ENCODE measurements around the gene PPP2R2C.

The PPP2R2C gene

DNA sequence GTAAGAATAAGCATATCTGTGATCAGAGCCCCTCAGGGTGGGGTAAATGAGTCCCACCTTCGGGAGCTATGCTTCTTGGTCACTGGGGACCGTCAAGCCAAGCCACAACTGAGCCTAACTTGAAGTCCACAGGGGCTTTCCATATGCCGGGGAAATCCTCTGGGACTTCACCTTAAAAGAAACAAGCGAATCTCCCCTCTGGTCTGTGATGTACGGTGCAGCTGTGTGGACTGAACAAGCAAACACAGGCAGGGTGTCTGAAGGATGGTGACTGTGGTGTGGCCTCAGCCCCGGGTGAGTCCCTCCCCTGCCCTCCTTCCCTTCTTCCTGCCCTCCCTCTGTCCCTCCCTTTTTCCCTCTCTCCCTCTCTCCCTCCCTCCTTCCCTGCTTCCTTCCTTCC, 29.7 kb upstream of the PPP2R2C start:
- no peak overlapping the region for H3K4me3 ChIP-seq (ENCODE audit: low read depth, low read length)
- TF ChIP-seq, protein P1, sequence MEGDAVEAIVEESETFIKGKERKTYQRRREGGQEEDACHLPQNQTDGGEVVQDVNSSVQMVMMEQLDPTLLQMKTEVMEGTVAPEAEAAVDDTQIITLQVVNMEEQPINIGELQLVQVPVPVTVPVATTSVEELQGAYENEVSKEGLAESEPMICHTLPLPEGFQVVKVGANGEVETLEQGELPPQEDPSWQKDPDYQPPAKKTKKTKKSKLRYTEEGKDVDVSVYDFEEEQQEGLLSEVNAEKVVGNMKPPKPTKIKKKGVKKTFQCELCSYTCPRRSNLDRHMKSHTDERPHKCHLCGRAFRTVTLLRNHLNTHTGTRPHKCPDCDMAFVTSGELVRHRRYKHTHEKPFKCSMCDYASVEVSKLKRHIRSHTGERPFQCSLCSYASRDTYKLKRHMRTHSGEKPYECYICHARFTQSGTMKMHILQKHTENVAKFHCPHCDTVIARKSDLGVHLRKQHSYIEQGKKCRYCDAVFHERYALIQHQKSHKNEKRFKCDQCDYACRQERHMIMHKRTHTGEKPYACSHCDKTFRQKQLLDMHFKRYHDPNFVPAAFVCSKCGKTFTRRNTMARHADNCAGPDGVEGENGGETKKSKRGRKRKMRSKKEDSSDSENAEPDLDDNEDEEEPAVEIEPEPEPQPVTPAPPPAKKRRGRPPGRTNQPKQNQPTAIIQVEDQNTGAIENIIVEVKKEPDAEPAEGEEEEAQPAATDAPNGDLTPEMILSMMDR (IDR thresholded peaks at IDR 0.05; ENCODE audit: control insufficient read depth, extremely low read depth, insufficient read depth) = no peak
- no peak for DNase-seq (ENCODE audit: low read depth)

DNA sequence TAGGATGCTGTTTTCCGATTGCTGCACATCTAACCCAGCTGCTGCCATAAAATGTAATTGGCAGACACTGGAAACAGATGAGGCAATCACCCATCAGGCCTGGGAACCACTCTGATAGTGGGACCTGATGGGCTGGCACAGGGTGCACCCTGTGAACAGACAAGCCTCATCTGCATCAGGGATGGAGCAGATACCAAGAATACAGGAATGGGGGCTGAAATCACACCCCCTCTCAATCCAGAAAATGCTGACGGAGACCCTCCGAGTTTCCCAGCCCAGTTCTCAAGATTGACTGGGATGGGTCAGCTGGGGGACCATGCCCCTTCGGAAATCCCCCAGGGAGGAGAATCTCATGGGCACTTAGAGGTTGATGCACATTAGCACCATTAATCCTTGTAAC, 28.8 kb upstream of the PPP2R2C start:
- DNase-seq (ENCODE audit: low read depth) = no peak
- H3K4me3 ChIP-seq (ENCODE audit: low read depth, low read length) = no peak overlapping the region
- TF ChIP-seq, protein P1 (IDR thresholded peaks at IDR 0.05; ENCODE audit: control insufficient read depth, extremely low read depth, insufficient read depth) = no peak

DNA sequence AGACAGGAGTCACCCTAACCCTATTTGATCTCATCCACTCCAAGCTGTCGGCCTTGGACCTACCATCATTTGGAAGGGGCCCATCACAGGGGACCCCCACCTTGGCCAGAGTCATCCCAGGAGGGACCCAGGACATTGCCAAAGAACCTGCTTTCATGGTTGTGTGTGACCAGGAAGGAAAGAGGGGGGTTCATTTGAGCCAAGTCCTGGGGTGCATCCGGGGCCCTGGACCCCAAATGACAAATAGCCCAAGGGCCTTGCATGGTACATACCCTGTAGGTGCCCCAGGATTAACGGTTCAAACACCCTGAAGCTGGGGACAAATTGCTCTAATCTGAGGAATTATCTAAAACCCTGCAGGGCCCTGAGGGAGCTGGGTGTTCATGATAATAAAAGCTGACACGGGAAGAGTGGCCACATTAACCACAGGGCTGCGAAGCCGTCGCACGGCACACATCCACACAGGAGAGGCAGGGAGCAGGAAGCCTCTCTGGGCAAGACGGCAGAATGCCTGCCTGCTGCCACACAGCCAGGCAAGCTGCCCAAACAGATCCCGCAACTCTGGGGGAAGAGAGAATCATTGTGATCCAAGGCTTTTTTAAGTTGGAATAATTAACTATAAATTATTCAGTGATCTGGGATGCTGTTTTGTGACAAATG, 28.2 kb upstream of the PPP2R2C start:
- DNase-seq (ENCODE audit: low read depth) = no peak
- no peak overlapping the region for H3K4me3 ChIP-seq (ENCODE audit: low read depth, low read length)
- TF ChIP-seq, protein P1 (IDR thresholded peaks at IDR 0.05; ENCODE audit: control insufficient read depth, extremely low read depth, insufficient read depth) = no peak

DNA sequence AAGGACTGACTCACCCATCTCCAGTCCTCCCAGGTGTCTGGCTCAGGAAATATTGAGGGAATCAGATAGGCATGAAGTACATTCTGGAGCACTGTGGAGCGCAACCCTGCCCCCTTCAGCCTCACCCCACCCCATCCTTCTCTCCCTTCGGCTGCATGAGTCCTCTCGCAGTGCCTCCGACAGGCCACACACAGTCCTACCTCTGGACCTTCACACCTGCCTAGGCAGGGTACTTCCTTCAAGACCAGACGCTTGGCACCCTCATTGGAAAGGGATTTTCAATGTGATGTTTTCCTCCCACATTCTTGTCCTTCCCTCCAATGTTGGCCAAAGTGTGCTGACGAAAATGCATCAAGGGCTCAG, 26.8 kb upstream of the PPP2R2C start:
- TF ChIP-seq, protein P1 (IDR thresholded peaks at IDR 0.05; ENCODE audit: control insufficient read depth, extremely low read depth, insufficient read depth) = no peak
- H3K4me3 ChIP-seq (ENCODE audit: low read depth, low read length) = no peak overlapping the region
- no peak for DNase-seq (ENCODE audit: low read depth)

DNA sequence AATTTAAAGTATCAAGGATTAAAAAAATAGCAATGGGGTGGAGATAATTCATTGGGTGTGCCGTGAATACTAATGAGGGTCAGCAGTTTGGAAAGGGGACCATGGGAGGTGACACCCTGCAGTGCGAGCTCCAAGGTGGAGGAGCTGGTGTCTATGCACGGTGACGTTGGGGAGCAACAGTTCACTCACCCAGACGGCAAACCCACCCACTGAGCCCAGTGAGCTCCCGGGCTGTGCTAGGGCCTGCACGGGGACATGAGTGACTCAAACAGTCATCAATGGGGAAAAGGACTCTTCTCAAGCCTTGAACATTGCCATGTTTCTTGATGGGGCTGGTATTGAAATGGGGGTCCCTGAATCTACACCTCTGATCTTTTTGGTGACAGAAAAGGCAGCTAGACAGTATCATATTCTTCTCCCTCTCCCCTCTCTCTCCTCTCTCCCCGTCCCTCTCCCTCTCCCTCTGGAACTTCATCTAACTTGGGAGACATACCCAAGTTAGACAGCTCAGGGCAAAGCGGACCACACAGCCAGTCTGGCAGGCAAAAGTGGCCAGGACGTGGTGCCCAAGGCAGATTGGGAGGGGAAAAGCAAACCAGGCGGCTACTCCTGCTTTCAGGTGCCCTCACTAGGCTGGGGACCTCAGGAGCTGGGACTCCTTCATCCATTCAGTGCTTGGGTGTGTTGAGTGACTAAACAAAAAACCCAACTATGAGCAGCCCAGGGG, 26.3 kb upstream of the PPP2R2C start:
- DNase-seq (ENCODE audit: low read depth) = no peak
- TF ChIP-seq, protein P1 (IDR thresholded peaks at IDR 0.05; ENCODE audit: control insufficient read depth, extremely low read depth, insufficient read depth) = no peak
- no peak overlapping the region for H3K4me3 ChIP-seq (ENCODE audit: low read depth, low read length)

DNA sequence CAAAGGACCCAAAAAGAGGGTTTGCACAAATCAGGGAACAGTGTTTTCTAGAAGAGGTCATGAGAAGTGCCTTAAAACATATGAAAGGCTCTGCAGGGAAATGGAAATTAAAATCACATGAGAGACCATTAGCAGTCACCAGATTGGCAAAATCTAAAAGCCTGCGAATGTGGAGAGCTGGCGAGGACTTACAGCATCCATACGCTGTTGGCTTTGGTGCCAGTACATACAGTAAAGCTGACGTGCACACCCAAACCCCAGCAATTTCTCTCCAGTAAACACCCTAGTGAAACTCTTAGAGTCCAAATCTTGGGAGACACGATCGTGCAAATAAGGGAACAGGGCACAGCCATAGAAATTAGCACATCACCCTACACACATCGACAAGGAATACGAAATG, 25.4 kb upstream of the PPP2R2C start:
- H3K4me3 ChIP-seq (ENCODE audit: low read depth, low read length) = no peak overlapping the region
- DNase-seq (ENCODE audit: low read depth) = no peak
- TF ChIP-seq, protein P1 (IDR thresholded peaks at IDR 0.05; ENCODE audit: control insufficient read depth, extremely low read depth, insufficient read depth) = no peak
